ENCODE results near the gene CDC123.
A peak's percentile ranks its signal among the peaks of the same experiment; 100 is the strongest.
"Not testable (repeated sequence)": the region's sequence is repeated elsewhere in the genome, so short reads cannot be mapped to it uniquely, and the experiment has no call there.

The CDC123 gene, protein sequence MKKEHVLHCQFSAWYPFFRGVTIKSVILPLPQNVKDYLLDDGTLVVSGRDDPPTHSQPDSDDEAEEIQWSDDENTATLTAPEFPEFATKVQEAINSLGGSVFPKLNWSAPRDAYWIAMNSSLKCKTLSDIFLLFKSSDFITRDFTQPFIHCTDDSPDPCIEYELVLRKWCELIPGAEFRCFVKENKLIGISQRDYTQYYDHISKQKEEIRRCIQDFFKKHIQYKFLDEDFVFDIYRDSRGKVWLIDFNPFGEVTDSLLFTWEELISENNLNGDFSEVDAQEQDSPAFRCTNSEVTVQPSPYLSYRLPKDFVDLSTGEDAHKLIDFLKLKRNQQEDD

DNA sequence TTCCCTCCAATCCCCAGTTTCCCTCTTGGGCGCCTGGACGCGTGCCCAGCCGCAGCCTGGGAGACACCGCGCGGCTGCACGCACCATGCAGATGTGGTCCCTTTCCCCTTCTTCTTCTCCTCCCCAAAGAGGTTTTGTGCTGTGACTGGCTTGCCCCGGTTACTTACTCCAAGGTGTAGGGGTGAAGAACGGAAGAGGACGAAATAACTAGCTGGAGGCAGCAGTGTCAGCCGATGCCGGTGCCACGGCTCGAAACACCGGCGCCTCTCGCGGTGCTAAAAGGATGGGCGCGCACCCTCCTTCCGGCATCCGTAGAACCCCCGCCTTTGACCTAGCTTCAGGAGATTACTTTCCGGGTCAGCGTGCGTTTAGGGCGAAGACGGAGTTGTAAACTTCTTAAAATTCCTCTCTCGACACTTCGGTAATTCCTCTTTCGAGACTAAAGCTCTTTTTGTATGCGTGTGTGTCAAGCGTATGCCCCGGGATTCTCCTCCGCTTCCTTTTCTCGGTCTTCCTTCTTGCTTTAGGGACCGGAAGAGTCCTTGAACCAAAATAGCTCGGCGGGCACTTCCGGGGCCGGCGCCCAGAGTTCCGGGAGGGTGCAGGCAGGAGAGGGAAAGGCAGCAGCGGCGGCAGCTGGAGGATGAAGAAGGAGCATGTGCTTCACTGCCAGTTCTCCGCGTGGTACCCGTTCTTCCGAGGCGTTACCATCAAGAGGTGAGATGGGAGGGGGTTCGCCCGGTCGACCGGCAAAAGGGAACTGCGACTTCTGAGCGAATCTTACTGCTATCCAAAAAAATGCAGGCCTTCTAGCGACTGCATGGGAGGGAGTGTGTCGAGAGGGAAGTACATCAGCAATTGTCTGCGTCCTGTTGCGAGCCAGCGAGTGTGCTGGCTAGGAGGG is at the start of gene CDC123, which contains the start of gene NUDT5:
CDC123 (plus strand) TSS at position 586 of the 904 bp plus-strand sequence; CDS start at position 644, 58 bp downstream.
NUDT5 (minus strand) TSS at position 289 of the 904 bp plus-strand sequence. CDS start 9,600 bp downstream, outside the sequence.
- peak; percentile 70 for DNase-seq

- no peak for DNase-seq
These were observed 45.8 kb upstream of the CDC123 start for GRCh38 chr10:12150163-12150562.

DNA sequence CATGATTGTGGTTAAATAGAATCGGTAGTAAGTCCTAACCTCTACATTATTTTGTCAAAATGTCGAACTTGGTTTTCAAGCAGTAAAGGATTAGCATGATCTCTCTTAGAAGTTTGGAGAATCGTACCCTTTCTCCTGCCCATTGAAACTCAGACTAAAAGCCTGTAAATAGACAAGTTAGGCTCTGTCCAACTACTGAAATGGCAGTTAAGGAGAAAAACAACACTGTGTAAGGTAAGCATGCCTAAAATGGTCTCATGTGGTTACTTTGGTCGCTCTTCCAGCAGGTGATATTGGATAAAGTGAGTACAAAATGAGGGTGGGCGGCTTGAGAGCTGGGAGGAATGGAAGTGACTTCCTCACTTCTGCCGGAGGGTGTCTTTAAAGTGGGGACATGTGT is 41.5 kb upstream of the CDC123 start:
- no peak for DNase-seq

DNA sequence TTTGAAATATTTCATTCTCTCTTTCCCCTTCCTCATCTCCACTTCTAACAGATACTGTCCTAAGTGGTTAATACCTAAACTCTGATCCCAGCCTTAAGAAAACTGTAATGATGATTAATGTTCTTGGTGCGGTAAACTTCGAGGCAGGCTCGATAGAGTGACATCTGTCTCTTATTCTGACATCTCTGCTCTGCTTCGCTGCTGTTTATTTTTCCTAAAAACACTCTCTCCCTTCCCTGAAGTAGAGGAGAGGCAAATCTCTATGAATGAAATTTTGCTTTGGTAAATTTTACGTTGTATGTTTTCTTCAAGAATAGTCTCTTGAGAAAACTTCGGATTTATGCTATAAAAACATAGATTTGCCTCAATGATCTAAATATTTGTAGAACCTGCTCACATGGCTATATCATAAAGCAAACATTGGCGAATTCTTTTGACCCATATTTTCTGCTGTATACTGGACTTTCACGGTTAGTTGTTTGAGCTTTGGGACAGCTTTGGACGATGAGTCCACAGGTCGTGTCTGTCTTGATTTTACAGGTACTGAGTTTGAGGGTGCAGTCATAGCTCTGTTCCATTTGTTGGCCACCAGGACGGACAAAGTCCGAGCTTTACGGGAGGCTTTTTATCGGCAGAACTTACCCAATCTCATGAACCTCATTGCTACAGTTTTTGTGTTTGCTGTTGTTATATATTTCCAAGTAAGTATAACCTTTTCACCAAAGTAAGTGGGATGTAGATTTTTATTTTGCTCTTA is 39.4 kb upstream of the CDC123 start:
- DNase-seq, result no peak

- no peak for DNase-seq
These were observed 37.9 kb upstream of the CDC123 start for GRCh38 chr10:12158111-12158510.

- no peak for DNase-seq
These were observed 35.3 kb upstream of the CDC123 start for GRCh38 chr10:12160664-12161063.

DNA sequence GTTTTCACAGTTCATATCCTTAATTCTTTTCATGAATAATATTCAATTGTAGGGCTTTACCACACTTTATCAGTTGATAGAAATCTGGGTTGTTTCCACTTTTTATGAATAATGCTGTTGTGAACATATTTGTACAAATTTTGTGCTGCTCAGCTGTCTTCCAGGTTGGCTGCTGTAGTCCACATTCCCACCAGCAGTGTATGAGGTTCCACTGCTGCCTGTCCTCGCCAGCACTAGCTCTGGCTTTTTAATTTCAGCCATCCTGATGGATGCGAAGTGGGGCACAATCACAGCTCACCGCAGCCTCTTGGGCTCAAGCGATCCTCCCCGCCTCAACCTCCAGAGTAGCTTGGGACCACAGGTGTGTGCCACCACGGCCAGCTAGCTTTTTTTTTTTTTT is 33.1 kb upstream of the CDC123 start:
- no peak for DNase-seq

DNA sequence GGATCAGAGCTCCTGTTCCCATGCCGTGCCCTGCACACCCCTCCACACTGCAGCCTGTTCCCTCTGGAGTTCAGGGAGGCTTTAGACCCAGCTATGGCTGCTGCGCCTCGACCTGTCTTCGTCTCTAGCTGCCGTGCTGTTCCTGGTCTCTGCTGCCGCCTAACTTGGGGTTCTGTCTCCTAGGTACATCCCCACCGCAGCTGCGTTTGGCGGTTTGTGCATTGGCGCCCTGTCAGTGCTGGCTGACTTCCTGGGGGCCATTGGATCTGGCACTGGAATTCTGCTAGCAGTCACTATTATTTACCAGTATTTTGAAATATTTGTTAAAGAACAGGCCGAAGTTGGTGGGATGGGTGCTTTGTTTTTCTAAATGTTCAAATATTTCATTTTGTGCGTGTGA is 31.9 kb upstream of the CDC123 start:
- DNase-seq, result no peak

DNA sequence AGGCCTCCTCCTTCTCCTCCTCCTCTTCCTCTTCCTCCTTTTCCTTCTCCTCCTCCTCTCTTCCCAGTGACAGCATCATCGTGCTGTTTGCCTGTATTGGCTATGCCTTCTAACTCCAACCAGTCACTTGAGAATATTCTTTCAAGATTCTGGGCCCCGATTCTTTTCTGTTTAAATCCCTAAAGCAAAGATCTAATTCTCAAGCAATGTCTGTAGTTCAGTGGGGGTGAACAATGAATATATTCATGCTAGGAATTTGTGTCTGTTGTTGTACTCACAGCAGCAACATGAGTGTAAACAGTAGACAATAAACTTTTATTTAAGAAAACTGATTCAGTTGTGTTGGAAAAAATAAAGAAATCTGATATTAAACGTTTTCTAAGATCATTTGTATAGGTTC is 31.0 kb upstream of the CDC123 start:
- no peak for DNase-seq

- no peak for DNase-seq
These were observed 29.8 kb upstream of the CDC123 start for GRCh38 chr10:12165999-12166775.

DNA sequence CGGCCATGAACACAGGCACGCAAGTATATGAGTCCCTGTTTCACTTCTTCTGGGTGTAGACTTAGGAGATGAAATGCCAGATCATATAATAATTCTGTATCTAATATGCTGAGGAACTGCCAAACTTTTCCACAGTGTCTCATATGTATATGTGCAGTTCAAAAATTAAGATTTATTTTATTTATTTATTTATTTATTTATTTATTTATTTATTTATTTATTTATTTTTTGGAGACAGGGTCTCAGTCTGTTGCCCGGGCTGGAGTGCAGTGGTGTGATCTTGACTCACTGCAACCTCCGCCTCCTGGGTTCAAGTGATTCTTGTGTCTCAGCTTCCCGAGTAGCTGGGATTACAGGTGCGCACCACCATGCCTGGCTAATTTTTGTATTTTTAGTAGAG is 24.5 kb upstream of the CDC123 start:
- DNase-seq, result not testable (repeated sequence)

GRCh38 chr10:12177642-12178041 is 18.3 kb upstream of the CDC123 start:
- no peak for DNase-seq

DNA sequence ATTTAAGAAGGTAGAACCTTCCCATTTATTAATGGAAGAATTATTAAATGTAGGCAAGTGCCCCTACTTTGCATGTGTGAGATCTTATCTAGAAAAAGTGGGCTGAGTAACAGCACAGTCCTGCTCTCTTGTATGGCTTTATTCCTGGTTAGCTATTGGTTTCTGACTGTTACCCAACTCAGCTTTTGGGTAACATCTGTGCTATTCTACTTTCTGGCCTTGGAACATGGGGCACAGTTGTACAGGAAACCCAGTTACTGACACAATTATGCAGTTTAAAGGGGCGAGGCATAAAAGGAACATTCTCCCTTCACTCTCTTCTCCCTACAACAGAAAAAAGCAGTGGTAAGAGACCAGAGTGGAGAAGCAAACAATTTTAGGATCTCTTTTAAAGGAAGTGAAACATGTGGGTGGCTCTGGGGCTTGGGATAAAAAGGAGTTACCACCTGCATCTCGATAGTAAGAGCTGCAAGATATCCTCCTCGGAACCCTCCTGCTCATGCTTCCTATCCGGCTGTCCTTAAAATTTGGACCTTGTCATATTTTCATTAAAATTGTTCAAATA is 16.3 kb upstream of the CDC123 start:
- no peak for DNase-seq

DNA sequence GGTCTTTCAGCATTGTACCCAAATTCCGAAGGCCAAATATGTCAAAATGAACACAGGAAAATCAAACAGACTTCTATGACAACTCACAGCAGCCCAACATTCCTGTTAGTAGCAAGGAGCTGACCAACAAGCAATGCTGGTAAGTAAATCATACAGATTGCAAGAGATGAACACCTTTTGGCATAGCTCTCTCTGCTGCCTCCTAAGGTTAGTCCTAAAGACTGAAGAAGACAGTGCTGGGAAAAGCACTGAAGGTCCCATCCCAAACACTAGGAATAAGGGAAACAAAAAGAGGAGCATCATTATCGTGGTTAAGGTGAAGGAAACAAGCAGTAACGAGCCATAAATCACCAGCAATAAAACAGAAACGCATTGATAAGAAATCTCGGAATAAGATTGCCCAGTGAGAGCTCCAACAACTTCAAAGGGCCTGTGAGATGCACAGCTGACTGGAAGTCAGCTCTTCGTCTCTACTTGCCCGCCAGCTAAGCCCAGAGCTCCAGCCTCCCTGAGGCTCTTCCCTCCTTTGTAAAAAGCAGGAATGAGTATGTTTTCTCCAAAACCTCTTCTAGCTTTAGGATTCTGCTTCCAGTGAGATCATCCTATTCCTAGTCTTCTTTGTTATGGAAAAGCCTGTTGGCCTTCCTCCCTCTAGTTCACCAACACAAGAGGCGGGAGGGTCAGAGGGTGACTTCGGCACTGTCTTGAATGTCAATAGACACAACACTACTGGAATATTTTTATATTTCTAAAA is 15.6 kb upstream of the CDC123 start:
- no peak for DNase-seq

DNA sequence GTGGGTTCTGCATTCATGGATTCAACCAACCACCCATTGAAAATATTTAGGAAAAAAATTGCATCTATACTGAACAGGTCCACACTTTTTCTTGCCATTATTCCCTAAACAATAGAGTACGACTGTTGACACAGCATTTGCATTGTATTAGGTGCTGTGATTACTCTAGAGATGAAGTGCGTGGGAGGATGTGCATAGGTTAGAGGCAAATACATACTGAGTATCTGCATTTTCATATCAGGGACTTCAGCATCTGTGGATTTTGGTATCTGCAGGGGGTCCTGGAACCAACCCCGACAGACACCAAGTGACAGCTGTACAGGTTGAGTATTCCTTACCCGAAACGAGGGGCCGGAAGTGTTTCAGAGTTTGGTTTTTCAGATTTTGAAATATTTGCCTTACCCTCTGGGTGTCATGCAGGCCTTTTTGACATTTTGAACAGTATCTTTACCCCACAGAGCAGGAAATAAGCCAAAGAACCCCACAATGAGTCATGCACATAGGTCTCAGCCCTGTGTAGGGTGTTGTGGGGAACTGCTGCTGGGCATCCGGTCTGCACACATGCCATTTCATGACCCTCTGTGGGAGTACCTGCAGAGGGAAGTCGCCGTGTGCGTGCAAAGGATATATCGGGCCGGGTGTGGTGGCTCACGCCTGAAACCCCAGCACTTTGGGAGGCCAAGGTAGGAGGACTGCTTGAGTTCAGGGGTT is 14.8 kb upstream of the CDC123 start:
- DNase-seq, result no peak

- no peak for DNase-seq
These were observed 11.8 kb upstream of the CDC123 start for GRCh38 chr10:12184165-12184564.

GRCh38 chr10:12186323-12186722 is 9.7 kb upstream of the CDC123 start:
- no peak for DNase-seq

GRCh38 chr10:12187321-12187905 is 8.6 kb upstream of the CDC123 start:
- no peak for DNase-seq

GRCh38 chr10:12188656-12189055 is 7.3 kb upstream of the CDC123 start:
- no peak for DNase-seq

- DNase-seq, result no peak
These were observed 6.6 kb upstream of the CDC123 start for GRCh38 chr10:12189426-12189825.

All from NCI-H1105 (cell line).